Epithelial cell of proximal tubule (primary cell): ENCODE data around the gene PDZK1. TPM values are rescaled to one million over a fixed set of nuclear protein-coding genes. Genes with fewer than 3 reads are reported as not detected.
A peak's percentile ranks its signal among the peaks of the same experiment; 100 is the strongest.

ENCODE experiments used
- DNase-seq: peaks from one replicate; pipeline ENCODE4 v3.0.0-alpha.2; 2011; ENCODE audit warnings: low read depth
- H3K4me3 ChIP-seq: 2 replicates; pipeline ENCODE4 v1.5.1; 2011; ENCODE audit warnings: low read depth, mild to moderate bottlenecking, low read length
- CTCF ChIP-seq: conservative IDR thresholded peaks from 2 replicates; pipeline ENCODE4 v1.5.1; 2012; ENCODE audit warnings: low read depth, mild to moderate bottlenecking, low read length
- total RNA-seq: library from RNA; depleted of rRNA; stranded (reverse); fragments of >200 nt; gene quantifications from 2 replicates; pipeline ENCODE4 v1.2.3, GENCODE V29; 2015

The PDZK1 gene
- total RNA-seq, 1 donor from 2014 or later: 5.0 TPM

GRCh38 chr1:145710291-145711027, 3.3 kb upstream of the PDZK1 start:
- H3K4me3 ChIP-seq: no peak overlapping the region
- DNase-seq: no peak
- TF ChIP-seq CTCF: no peak

GRCh38 chr1:145708063-145708462, 895 bp upstream of the PDZK1 start:
- no peak for TF ChIP-seq CTCF
- DNase-seq: no peak
- peak overlapping the region; percentile 70 for H3K4me3 ChIP-seq

- no peak for DNase-seq
These were observed 993 bp downstream of the PDZK1 start for GRCh38 chr1:145706086-145706664.

GRCh38 chr1:145705622-145706021, 1.5 kb downstream of the PDZK1 start:
- peak overlapping the region; percentile 70 for H3K4me3 ChIP-seq
- no peak for DNase-seq
- TF ChIP-seq CTCF: no peak

More at GRCh38 chr1:145706086-145706664, 993 bp downstream of the PDZK1 start:
- H3K4me3 ChIP-seq: peak overlapping the region; percentile 70
- TF ChIP-seq CTCF: no peak

GRCh38 chr1:145702826-145703225, 4.3 kb downstream of the PDZK1 start:
- no peak for DNase-seq
- no peak for TF ChIP-seq CTCF
- no peak overlapping the region for H3K4me3 ChIP-seq

- TF ChIP-seq CTCF: no peak
- no peak for DNase-seq
- no peak overlapping the region for H3K4me3 ChIP-seq
These were observed 5.1 kb downstream of the PDZK1 start for GRCh38 chr1:145702052-145702451.

GRCh38 chr1:145701306-145701862, 5.8 kb downstream of the PDZK1 start:
- no peak for TF ChIP-seq CTCF
- no peak overlapping the region for H3K4me3 ChIP-seq
- DNase-seq: no peak
